Breast epithelium (tissue), 3 donors: Measurements from ENCODE around the gene UNC13B.
"Not testable (repeated sequence)": the region's sequence is repeated elsewhere in the genome, so short reads cannot be mapped to it uniquely, and the experiment has no call there.

Experiments
- CTCF ChIP-seq, 3 donors: fragments of 450-650 bp; IDR thresholded peaks; one replicate each; pipeline ENCODE4 v1.5.1; 2016 to 2017; ENCODE audit warnings: antibody characterized with exemption in 3 of 3, mild to moderate bottlenecking in 3 of 3, moderate library complexity in 3 of 3
- POLR2A ChIP-seq: fragments of 450-650 bp; IDR thresholded peaks from one replicate; pipeline ENCODE4 v1.6.1; 2016; ENCODE audit warnings: antibody characterized with exemption, mild to moderate bottlenecking, moderate library complexity

- not testable (repeated sequence) for TF ChIP-seq POLR2A; CTCF (IDR thresholded peaks at IDR 0.05)
These were observed 13.8 kb upstream of the UNC13B start for GRCh38 chr9:35147941-35148563.
